Esophagus muscularis mucosa (tissue), 4 donors: ENCODE results near the gene CHCHD6. TPM values are rescaled to one million over a fixed set of nuclear protein-coding genes. Genes with fewer than 3 reads are reported as not detected.

Experiments
- DNase-seq: peaks from one replicate; pipeline ENCODE4 v3.0.0-alpha.2; 2017; ENCODE audit errors: extremely low spot score
- H3K27ac ChIP-seq, 4 donors: fragments of 200-600 bp; sonication (generic); replicated peaks in 1 of 4; 1 replicate in 3 of 4; 2 replicates in 1 of 4; pipeline ENCODE4 v1.5.1; 2016 to 2019; ENCODE audit warnings: mild to moderate bottlenecking in 1 of 4
- H3K27me3 ChIP-seq, 4 donors: fragments of 200-600 bp; sonication (generic); one replicate each; pipeline versions ENCODE4 v1.5.1 to v1.6.0; 2016 to 2019
- H3K36me3 ChIP-seq, 4 donors: fragments of 200-600 bp; sonication (generic); one replicate each; pipeline ENCODE4 v1.5.1; 2016 to 2019
- H3K4me1 ChIP-seq, 4 donors: fragments of 200-600 bp; sonication (generic); one replicate each; pipeline ENCODE4 v1.5.1; 2016 to 2019
- H3K4me3 ChIP-seq, 4 donors: fragments of 200-600 bp; sonication (generic); 1 replicate in 2 of 4; 2 replicates in 2 of 4; pipeline ENCODE4 v1.5.1; 2016 to 2019; ENCODE audit warnings: mild to moderate bottlenecking in 4 of 4, moderate library complexity in 1 of 4
- H3K9me3 ChIP-seq, 4 donors: fragments of 200-600 bp; sonication (generic); 1 replicate in 3 of 4; 2 replicates in 1 of 4; pipeline ENCODE4 v1.5.1; 2016 to 2019
- EP300 ChIP-seq: sonication (generic); formaldehyde crosslinking; IDR thresholded peaks from one replicate; pipeline ENCODE4 v1.6.1; 2017; ENCODE audit warnings: antibody characterized with exemption
- POLR2A ChIP-seq: fragments of 450-650 bp; IDR thresholded peaks from one replicate; pipeline ENCODE4 v1.6.1; 2017; ENCODE audit warnings: antibody characterized with exemption, moderate library complexity, mild to moderate bottlenecking, low read depth
- POLR2AphosphoS5 ChIP-seq, 2 donors: sonication (generic); formaldehyde crosslinking; IDR thresholded peaks; one replicate each; pipeline ENCODE4 v1.6.1; 2017; ENCODE audit warnings: antibody characterized with exemption in 2 of 2
- WGBS: methylation state at CpG from one replicate; pipeline ENCODE4 v1.1.5; 2018; 5-methylcytosine and 5-hydroxymethylcytosine counted together
- intact Hi-C: fragments of 100-400 bp; cut with DNase I; formaldehyde crosslinking; loops from one replicate; pipeline ENCODE4 v1.15.1; 2023
- total RNA-seq, 4 donors: library from RNA; depleted of rRNA; stranded (reverse); fragments of >200 nt; gene quantifications; one replicate each; pipeline versions ENCODE4 v1.1.0 to v1.2.1, GENCODE V29; 2016
- TF ChIP-seq, protein P1 (sequence below), 3 experiments: fragments of 200-600 bp in 2 of 3; fragments of 450-650 bp in 1 of 3; sonication (generic) in 2 of 3; IDR thresholded peaks; one replicate each; pipeline ENCODE4 v1.5.1; 2017 to 2019; ENCODE audit warnings: antibody characterized with exemption in 3 of 3, mild to moderate bottlenecking in 2 of 3, moderate library complexity in 1 of 3

The CHCHD6 gene
- total RNA-seq, 4 donors from 2014 or later, result 10.3 to 13.4 (median 12.1) TPM

- Histone ChIP-seq H3K9me3 (no peaks in the 10 kb centered on the region), H3K27ac (no peak overlapping the region), H3K36me3 (peaks cover 10 to 63% (median 34%) of the 10 kb centered on the region in 4 donors), H3K27me3 (no peaks in the 10 kb centered on the region), H3K4me1 (peaks cover 9 to 29% (median 16%) of the 10 kb centered on the region in 4 donors), H3K4me3 (no peak overlapping the region)
- TF ChIP-seq POLR2A, result no peak
- no peak for TF ChIP-seq POLR2AphosphoS5 (IDR thresholded peaks at IDR 0.05)
- TF ChIP-seq, protein P1, sequence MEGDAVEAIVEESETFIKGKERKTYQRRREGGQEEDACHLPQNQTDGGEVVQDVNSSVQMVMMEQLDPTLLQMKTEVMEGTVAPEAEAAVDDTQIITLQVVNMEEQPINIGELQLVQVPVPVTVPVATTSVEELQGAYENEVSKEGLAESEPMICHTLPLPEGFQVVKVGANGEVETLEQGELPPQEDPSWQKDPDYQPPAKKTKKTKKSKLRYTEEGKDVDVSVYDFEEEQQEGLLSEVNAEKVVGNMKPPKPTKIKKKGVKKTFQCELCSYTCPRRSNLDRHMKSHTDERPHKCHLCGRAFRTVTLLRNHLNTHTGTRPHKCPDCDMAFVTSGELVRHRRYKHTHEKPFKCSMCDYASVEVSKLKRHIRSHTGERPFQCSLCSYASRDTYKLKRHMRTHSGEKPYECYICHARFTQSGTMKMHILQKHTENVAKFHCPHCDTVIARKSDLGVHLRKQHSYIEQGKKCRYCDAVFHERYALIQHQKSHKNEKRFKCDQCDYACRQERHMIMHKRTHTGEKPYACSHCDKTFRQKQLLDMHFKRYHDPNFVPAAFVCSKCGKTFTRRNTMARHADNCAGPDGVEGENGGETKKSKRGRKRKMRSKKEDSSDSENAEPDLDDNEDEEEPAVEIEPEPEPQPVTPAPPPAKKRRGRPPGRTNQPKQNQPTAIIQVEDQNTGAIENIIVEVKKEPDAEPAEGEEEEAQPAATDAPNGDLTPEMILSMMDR (IDR thresholded peaks at IDR 0.05), result no peak
- no peak for TF ChIP-seq EP300
- WGBS, result 65% methylated on average over 5 of the region's 10 CpGs
- intact Hi-C loops, result no loop called here
- DNase-seq, result no peak
Measured at GRCh38 chr3:127009531-127009930, 305.5 kb downstream of the CHCHD6 start.

Other genes with a start within 250 kb of the CHCHD6 start
- 10 to 100 TPM; 25.8 to 41.2 (median 38.6) TPM for gene ZXDC, start 228.3 kb upstream of the CHCHD6 start, total RNA-seq
- gene UROC1, start 186.5 kb upstream of the CHCHD6 start, total RNA-seq, result not detected
- under 1 TPM; 0.19 to 0.69 (median 0.37) TPM for gene CHST13, start 180.1 kb upstream of the CHCHD6 start, total RNA-seq
- not detected for gene C3orf22, start 145.3 kb upstream of the CHCHD6 start, total RNA-seq
- gene TXNRD3, start 49.1 kb upstream of the CHCHD6 start, total RNA-seq, result 10 to 100 TPM; 12.8 to 23.7 (median 18.7) TPM